GM21528 (cell line): ENCODE data around the gene STK38L.

Source experiments
- ATAC-seq: cut with Tn5 transposase; IDR thresholded peaks from one replicate; pipeline ENCODE4 v1.9.1; 2021; ENCODE audit warnings: mild to moderate bottlenecking, moderate library complexity; ENCODE audit not compliant: unreplicated experiment, low FRiP score

STK38L gene

GRCh38 chr12:27338473-27338872 lies 94.4 kb downstream of the STK38L start:
- ATAC-seq, result no peak

GRCh38 chr12:27340971-27341370 lies 96.9 kb downstream of the STK38L start:
- ATAC-seq, result no peak

DNA sequence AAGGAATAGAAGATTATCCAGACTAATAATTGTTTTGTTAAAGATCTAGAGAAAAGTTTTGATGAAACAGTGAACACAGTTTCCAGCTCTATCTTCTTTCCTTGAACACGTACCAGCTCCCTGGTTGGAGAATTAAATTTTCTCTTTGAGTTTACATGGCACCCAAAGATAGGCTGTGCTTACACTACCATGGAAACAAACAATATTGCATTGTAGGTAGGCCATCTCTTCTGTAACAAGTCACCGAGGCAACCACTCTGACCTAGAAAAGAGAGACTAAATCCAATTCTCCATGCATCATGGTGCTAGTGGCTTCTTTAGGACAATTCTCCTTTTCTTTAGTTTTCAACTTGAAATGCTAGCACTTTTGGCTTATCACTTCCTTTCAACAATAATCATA lies 98.5 kb downstream of the STK38L start:
- no peak for ATAC-seq

DNA sequence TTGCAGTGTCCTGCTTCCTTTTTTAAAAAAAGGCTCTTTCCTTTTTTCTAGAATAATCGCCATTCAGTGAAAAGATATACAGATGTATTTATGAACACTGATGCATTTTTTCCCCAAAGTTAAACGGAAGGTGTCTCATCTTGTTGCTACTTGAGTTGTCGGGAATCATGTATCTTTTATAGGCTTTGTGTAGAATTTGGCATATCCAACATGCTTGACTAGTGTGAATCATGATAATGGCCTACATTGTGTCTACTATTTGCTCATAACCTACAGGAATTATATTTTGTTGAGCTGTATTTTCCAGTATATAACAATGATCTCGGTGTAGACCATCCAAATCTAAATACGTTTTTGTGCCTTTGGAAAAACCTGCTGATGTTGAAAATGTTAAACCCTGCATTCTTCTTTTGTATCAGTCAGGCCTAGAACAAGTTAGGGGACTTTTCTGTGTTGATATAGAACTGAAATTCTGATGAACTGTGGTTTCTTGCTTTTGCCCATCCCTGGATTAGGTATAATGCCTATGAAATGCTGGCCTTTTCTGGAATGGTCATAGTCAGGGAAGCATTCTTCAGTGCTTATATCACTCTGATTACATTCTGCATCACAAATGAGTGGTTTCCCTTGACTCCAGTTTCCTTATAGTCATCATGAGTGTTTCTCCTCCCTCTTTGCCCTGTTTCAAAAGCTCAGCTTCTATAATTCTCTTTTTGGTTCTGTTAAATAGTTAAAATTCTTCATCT lies 99.3 kb downstream of the STK38L start:
- no peak for ATAC-seq

GRCh38 chr12:27344246-27344645 lies 100.2 kb downstream of the STK38L start:
- no peak for ATAC-seq

DNA sequence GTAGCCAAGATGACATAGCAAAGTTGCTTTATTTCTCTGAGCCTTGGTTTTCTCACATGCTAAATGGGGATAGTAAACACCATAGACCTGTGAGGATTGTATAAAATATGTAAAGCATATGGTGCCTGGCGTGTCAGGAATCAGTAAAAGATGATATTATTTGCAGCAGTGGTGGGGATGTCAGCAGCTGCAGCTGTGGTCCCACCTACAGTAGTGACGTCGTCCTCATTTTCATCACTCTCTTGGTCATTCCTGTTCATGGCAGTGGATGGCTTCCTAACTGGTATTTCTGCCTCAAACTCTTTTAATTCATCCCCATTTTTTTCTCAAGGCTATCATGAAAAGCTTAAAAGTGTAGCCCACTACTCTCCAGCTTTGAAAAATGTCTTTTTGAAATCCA lies 100.7 kb downstream of the STK38L start:
- ATAC-seq, result no peak

DNA sequence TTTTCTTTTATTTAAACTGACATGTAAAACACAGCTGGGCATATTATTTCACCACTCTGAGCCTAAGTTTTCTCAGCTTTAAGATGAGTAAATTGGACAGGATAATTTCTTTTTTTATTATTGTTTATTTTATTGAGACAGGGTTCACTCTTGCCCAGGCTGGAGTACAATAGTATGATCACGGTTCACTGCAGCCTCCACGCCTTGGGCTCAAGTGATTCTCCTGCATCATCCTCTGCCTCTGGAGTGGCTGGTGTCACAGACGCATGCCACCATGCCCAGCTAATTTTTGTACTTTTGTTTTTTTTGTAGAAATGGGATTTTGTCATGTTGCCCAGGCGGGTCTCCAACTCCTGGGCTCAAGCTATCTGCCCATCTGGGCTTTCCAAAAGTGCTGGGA lies 101.3 kb downstream of the STK38L start:
- no peak for ATAC-seq

DNA sequence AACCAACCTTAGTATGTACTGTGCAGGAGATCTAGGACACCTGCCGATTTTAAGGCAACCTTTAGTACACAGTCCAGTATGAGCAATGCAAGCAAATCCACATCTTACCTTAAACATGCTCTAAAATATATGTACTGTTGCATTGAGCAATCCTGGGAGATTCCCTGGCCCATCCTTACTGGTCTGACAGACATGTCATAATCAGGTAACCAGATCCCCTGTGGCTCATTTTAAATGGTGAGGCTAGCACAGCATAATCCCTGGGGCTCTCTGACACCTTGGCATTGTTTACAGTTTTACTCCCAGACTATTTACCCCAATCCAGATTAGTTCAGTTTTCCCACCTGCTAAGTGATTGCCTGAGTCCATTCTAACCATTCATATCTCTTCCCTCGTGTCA lies 103.7 kb downstream of the STK38L start:
- ATAC-seq, result no peak

DNA sequence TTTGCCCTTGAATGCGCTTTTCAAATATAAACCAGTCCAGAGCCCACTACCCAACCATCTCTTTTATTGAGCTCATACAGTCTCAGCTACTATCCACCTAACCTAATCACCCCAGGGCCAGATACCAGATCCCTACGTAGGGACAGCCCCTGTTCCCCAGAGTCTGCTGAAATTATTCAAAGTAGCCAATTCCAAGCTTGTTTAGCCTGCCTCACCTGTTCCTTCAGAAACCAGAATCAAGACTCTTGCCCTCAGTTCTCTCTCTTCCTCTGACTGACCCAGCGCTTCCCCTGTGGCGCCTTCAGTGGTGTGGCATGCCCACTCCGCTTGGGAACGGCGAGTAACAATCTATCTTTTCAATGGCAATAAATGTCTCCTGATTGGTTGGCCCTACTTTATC lies 107.4 kb downstream of the STK38L start:
- ATAC-seq, result no peak

GRCh38 chr12:27355486-27355885 lies 111.4 kb downstream of the STK38L start:
- no peak for ATAC-seq

GRCh38 chr12:27355979-27356378 lies 111.9 kb downstream of the STK38L start:
- ATAC-seq, result no peak

GRCh38 chr12:27359578-27360340 lies 115.7 kb downstream of the STK38L start:
- ATAC-seq, result no peak

GRCh38 chr12:27361372-27361771 lies 117.3 kb downstream of the STK38L start:
- no peak for ATAC-seq

GRCh38 chr12:27366621-27367020 lies 122.5 kb downstream of the STK38L start:
- ATAC-seq, result no peak

DNA sequence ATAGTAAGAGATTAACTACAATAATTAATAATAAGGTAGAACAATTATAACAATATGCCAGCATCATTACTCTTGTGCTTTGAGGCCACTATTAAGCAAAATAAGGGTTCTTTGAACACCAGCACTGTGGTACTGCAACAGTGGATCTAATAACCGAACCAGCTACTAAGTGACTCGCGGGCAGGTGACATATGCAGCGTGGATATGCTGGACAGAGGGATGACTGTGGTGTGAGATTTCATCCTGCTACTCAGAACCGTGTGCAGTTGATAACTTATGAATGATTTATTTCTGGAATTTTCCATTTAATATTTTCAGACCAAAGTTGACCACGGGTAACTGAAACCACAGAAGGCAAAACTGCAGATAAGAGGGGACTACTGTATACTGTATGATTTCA lies 123.0 kb downstream of the STK38L start:
- no peak for ATAC-seq
